ENCODE data around the gene CDK6. TPM values are rescaled to one million over a fixed set of nuclear protein-coding genes. Genes with fewer than 3 reads are reported as not detected.

CDK6 gene
- total and polyA plus RNA-seq, 2 experiments from 2014 or later: 28.7 to 81.6 TPM

- Histone ChIP-seq H3K27me3 (no peaks in the 10 kb centered on the region), H3K27ac (peak overlapping the region; percentile 96), H3K4me1 (ENCODE audit: low read depth) (peaks cover 41% of the 10 kb centered on the region), H3K36me3 (no peaks in the 10 kb centered on the region), H3K9me3 (ENCODE audit: low read depth) (no peaks in the 10 kb centered on the region), H3K4me3 (no peak overlapping the region)
- no peak for DNase-seq (ENCODE audit: low read depth in 1 of 2, low spot score in 1 of 2)
- TF ChIP-seq CTCF (IDR thresholded peaks at IDR 0.05; ENCODE audit: low read depth, low read length): no peak
Measured at GRCh38 chr7:92694211-92694610, 142.2 kb downstream of the CDK6 start.

DNA sequence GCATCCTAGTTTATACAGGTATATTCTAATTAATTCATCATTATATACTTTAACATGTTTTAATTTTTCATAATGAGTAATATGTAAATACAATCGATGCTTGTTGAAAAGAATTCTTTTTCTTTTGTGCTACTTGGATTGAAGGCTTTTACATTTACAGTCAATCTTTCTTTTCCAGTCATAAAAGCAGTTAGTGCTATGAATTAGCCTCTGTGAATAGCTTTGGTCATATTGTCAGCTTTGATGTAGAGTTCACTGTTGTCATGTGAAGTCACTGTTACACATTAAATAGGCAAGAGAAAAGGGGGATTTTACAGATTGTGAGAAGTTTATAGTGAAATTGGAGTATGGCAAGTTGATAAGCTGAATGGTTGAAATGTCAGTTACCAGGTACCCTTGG lies 142.9 kb downstream of the CDK6 start:
- TF ChIP-seq CTCF (IDR thresholded peaks at IDR 0.05; ENCODE audit: low read depth, low read length): no peak
- Histone ChIP-seq H3K9me3 (ENCODE audit: low read depth) (no peaks in the 10 kb centered on the region), H3K4me1 (ENCODE audit: low read depth) (peaks cover 37% of the 10 kb centered on the region), H3K4me3 (no peak overlapping the region), H3K27ac (no peak overlapping the region), H3K36me3 (no peaks in the 10 kb centered on the region), H3K27me3 (no peaks in the 10 kb centered on the region)
- DNase-seq (ENCODE audit: low read depth in 1 of 2, low spot score in 1 of 2): no peak

DNA sequence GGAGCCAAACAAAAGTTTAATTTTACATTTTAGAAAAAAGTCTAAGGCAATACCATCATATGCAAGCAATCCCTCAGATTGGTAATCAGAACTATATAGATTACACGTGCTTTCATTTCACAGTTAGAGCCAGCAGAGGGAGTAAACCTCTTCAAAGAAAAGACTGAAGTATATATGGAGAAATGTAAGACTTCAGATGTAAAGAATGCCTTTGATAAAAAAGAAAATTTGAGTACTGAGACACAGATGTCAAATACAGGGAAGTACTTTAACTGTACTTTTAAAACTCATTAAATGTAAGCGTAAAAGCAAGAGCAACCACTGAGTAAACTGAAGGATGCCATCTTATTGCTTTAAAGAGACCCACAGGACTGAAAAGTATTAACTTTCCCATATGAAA lies 144.8 kb downstream of the CDK6 start:
- DNase-seq (ENCODE audit: low read depth in 1 of 2, low spot score in 1 of 2): peak; percentile 55 to 78
- TF ChIP-seq CTCF (IDR thresholded peaks at IDR 0.05; ENCODE audit: low read depth, low read length): peak; percentile 60
- Histone ChIP-seq H3K27me3 (no peaks in the 10 kb centered on the region), H3K4me1 (ENCODE audit: low read depth) (peaks cover 17% of the 10 kb centered on the region), H3K27ac (peak overlapping the region; percentile 50), H3K4me3 (no peak overlapping the region), H3K36me3 (no peaks in the 10 kb centered on the region), H3K9me3 (ENCODE audit: low read depth) (no peaks in the 10 kb centered on the region)

GRCh38 chr7:92685136-92686042 lies 151.0 kb downstream of the CDK6 start:
- no peaks in the 10 kb centered on the region for H3K9me3 ChIP-seq (ENCODE audit: low read depth)

DNA sequence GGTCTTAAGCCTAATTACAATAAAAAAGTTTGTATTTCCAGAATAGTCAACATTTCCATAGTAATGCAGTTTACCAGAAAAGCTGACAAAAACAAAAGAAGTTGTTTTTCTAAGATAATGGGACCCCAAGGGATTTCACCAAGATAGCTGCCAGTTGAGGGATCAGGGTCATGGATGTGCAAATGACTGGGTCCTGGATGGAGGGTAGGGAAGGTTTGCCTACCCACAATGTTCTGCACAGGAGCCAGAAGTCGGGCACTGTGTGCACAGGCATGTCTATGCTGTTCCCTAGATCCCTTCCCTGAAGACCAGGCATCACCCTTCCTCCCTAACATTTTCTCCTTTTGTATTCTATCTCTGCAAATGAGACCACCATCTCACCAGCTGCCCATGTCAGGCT lies 152.1 kb downstream of the CDK6 start:
- Histone ChIP-seq H3K27me3 (no peaks in the 10 kb centered on the region), H3K4me3 (no peak overlapping the region), H3K4me1 (ENCODE audit: low read depth) (peaks cover 9% of the 10 kb centered on the region), H3K27ac (no peak overlapping the region), H3K36me3 (no peaks in the 10 kb centered on the region), H3K9me3 (ENCODE audit: low read depth) (no peaks in the 10 kb centered on the region)
- no peak for TF ChIP-seq CTCF (IDR thresholded peaks at IDR 0.05; ENCODE audit: low read depth, low read length)
- DNase-seq (ENCODE audit: low read depth in 1 of 2, low spot score in 1 of 2): no peak

More at GRCh38 chr7:92685136-92686042, 151.0 kb downstream of the CDK6 start:
- no peak for DNase-seq (ENCODE audit: low read depth in 1 of 2, low spot score in 1 of 2)
- no peaks in the 10 kb centered on the region for H3K36me3 ChIP-seq
- no peak for TF ChIP-seq CTCF (IDR thresholded peaks at IDR 0.05; ENCODE audit: low read depth, low read length)
- H3K4me1 ChIP-seq (ENCODE audit: low read depth): peaks cover 9% of the 10 kb centered on the region
- no peaks in the 10 kb centered on the region for H3K27me3 ChIP-seq
- H3K27ac ChIP-seq: no peak overlapping the region
- H3K4me3 ChIP-seq: no peak overlapping the region
